Smooth muscle cell of the brain vasculature (primary cell): ENCODE results near the gene GPR142.

Source experiments
- DNase-seq: peaks from one replicate; pipeline ENCODE4 v3.0.0-alpha.2; 2012; ENCODE audit warnings: low read depth, low spot score

GPR142 gene

GRCh38 chr17:74367206-74367605 is at the start of gene GPR142:
GPR142 (plus strand) TSS chr17:74367506; CDS start chr17:74369541, 2,035 bp downstream.
- DNase-seq, result no peak

- no peak for DNase-seq
These were observed 48.9 kb upstream of the GPR142 start for GRCh38 chr17:74318391-74318790.

DNA sequence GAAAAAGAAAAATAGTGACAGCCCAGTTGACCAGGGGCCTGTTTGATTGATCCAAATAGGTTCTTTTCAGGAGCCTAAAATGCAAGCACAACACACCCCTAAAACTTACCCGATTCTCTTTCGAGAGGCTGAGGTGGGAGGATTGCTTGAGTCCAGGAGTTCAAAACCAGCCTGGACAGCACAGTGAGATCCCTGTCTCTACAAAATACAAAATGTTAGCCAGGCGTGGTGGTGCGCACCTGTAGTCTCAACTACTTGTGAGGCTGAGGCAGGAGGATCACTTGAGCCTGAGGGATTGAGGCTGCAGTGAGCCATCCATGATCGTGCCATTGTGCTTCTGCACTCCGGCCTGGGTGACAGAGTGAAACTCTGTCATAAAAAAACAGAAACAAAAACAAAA is 42.8 kb upstream of the GPR142 start:
- no peak for DNase-seq

DNA sequence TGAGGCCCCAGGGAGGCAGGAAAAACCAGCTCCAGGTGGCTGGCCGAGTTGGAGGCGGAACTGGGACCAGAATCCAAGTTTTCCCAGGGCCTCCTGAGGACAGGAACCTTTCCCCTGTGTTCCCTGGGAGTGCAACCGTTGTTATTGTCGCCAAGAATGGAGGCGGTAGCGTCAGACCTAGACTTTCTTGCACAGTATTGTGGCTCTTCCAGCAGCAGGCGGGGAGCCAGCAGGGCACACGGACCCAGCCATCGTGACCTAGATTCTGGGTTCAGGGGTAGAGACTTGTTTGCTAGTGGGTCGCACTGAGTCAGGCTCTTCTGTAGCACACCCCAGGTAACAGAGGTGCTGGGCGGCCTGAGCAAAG is 41.9 kb upstream of the GPR142 start:
- DNase-seq, result no peak

DNA sequence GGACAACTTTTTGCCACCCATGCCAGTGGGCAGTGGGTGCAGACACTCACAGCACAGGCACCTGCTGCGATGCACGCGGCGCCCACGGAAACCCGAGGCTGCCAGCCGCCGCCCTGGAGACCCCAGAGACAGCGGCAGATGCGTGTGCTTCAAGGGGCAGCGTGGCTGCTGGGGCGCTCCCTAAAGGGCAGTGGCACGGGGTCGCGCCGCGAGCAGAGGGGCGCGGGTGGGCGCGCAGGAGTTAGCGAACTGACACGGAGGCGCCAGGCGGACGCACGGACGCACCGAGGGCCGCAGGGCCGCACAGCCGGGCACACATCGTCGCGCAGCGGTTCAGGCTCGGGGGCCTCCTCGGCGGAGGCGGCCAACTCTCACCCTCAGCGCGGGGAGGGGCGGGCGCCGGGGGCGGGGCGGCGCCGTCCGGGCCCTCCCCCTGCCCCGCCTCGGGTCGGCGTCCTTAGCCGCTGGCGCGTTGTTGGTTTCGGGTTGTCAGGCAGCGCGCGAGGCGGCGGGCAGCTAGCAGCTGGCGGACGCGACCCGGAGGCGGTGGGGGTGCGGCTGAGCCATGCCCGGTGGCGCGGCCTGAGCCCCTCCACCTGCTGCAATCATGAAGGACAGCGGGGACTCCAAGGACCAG is 41.4 kb upstream of the GPR142 start, which contains the start of gene KIF19:
Gene KIF19, plus strand, starts transcription at position 484 of the 637 bp plus-strand sequence. Its CDS starts 124 bp downstream, at position 608.
- no peak for DNase-seq

DNA sequence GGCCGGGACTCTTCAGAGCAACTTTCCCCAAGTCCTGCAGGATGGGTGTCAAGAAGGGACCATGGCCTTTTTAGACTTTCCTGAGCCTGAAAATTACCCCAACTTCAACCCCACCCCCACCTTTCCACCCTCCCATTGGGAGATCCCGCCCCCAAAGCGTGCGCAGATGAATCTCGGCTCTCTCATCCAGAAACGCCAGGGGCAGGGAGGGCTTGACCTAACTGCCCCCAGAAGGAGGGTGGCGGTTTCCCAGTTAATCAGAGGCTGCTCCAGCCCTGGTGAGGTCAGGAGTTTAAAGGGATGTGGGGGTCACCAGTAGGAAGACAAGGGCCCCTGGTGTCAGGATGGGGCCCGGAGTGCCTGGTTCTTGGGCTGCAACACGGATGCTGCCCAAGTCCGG is 40.8 kb upstream of the GPR142 start:
- DNase-seq, result no peak

- DNase-seq, result no peak
These were observed 38.8 kb upstream of the GPR142 start for GRCh38 chr17:74328487-74328886.

DNA sequence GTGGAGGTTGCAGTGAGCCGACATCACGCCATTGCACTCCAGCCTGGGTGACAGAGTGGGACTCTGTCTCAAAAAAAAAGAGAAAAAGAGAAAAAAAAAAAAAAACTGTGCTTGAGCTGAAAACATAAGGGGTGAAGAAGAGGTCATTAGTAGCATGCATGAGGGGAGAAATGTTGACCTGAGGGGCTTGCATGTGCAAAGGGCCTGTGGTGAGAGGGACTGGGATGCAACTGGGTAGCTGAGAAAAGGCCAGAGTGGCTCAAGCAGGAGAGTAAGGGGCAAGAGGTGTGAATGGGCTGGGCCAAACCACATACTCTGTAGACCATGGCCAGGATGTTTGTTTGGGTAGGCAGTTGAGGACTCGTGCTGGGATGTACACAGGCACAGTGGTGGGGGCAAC is 37.9 kb upstream of the GPR142 start:
- DNase-seq, result no peak

GRCh38 chr17:74330446-74330845 is 36.9 kb upstream of the GPR142 start:
- no peak for DNase-seq

- DNase-seq, result no peak
These were observed 35.2 kb upstream of the GPR142 start for GRCh38 chr17:74332017-74332650.

GRCh38 chr17:74332763-74333283 is 34.5 kb upstream of the GPR142 start:
- DNase-seq, result no peak

GRCh38 chr17:74334393-74335039 is 32.8 kb upstream of the GPR142 start:
- DNase-seq, result no peak

DNA sequence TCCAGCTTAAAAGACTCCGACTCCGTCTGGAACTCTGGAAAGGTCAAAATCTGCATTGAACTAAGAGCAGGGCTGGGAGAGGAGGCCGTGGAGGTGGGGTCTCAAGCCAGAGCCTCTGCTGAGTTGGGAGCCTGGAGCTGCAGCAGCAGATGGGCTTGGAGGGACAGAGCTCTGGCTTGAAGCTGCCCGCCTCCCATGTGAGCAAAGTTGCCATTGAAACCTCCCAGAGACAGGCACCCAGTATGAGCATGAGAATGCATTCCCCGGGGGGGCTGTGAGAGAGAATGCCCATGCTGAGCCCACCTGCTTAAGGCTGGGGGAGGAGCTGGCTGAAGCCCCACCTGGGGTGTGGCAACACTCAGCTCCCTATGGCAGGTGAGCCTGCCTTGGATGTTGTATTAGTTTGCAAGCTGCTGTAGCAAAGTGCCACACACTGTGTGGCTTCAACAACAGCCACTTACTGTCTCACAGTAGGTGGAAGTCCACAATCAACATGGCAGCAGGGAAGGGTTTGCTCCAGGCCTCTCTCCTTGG is 31.7 kb upstream of the GPR142 start:
- DNase-seq, result no peak

- DNase-seq, result no peak
These were observed 31.0 kb upstream of the GPR142 start for GRCh38 chr17:74336307-74336706.

GRCh38 chr17:74337834-74338500 is 29.3 kb upstream of the GPR142 start:
- no peak for DNase-seq

- DNase-seq, result no peak
These were observed 27.6 kb upstream of the GPR142 start for GRCh38 chr17:74339537-74340195.

GRCh38 chr17:74340470-74341023 is 26.8 kb upstream of the GPR142 start:
- DNase-seq, result no peak

GRCh38 chr17:74342224-74342623 is 25.1 kb upstream of the GPR142 start:
- DNase-seq, result no peak

- no peak for DNase-seq
These were observed 24.2 kb upstream of the GPR142 start for GRCh38 chr17:74343121-74343520.

DNA sequence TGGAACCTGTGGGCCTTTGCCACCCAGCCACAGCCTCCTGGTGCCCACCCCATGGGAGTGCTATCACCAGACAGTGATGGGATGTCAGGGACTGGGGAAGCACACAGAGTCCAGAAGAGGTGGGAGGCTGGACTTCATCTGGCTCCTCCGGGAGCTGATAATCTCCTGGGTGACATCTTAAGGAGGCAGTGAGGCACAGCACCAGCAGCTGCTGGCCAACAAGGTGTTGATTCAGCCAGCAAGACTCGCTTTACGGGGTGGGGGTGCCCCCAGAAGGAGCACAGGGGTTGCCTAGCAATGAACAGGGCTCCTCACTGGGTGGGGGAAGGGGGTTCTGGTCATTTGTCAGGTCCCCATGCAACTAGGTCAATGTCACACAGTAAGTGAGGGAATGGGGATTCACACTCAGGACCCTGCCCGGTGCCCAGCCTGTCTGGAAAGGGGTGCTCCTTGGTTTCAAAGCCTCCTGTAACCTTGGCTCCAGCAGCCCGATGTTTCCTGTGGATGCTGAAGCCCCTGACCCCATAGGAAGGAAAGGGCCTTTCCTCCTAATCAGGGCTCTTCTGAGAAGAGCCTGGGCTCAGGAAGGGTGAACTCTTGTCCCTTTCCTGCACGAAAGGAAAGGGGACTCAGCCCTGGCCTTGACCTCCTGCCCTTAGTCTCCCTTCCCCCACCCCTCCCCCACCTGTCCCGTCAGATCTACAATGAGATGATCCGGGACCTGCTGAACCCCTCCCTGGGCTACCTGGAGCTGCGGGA is 23.6 kb upstream of the GPR142 start:
- DNase-seq, result no peak
